GM19193 (cell line): Measurements from ENCODE around the gene RCVRN.

Source experiments
- POLR2A ChIP-seq: IDR thresholded peaks from 4 replicates; pipeline ENCODE4 v1.6.1; 2011; ENCODE audit not compliant: insufficient read depth, insufficient read length; ENCODE audit errors: extremely low read depth

RCVRN gene

GRCh38 chr17:9908649-9909042, 3.6 kb upstream of the RCVRN start:
- no peak for TF ChIP-seq POLR2A

GRCh38 chr17:9907883-9908648, 3.0 kb upstream of the RCVRN start:
- no peak for TF ChIP-seq POLR2A

GRCh38 chr17:9907131-9907530, 2.1 kb upstream of the RCVRN start:
- TF ChIP-seq POLR2A, result no peak

- TF ChIP-seq POLR2A, result no peak
These were observed 1.5 kb upstream of the RCVRN start for GRCh38 chr17:9906616-9907015.

- TF ChIP-seq POLR2A, result no peak
These were observed 831 bp upstream of the RCVRN start for GRCh38 chr17:9905902-9906301.

GRCh38 chr17:9904277-9905077, 594 bp downstream of the RCVRN start:
- no peak for TF ChIP-seq POLR2A

- no peak for TF ChIP-seq POLR2A
These were observed 3.0 kb downstream of the RCVRN start for GRCh38 chr17:9902120-9902519.

- TF ChIP-seq POLR2A, result no peak
These were observed 4.3 kb downstream of the RCVRN start for GRCh38 chr17:9900784-9901183.

- no peak for TF ChIP-seq POLR2A
These were observed 5.0 kb downstream of the RCVRN start for GRCh38 chr17:9900044-9900594.

- no peak for TF ChIP-seq POLR2A
These were observed 5.6 kb downstream of the RCVRN start for GRCh38 chr17:9899280-9900043.

GRCh38 chr17:9898812-9899211, 6.3 kb downstream of the RCVRN start:
- TF ChIP-seq POLR2A, result no peak

- TF ChIP-seq POLR2A, result no peak
These were observed 7.6 kb downstream of the RCVRN start for GRCh38 chr17:9897372-9897968.

- no peak for TF ChIP-seq POLR2A
These were observed 9.1 kb downstream of the RCVRN start for GRCh38 chr17:9895923-9896322.

GRCh38 chr17:9894231-9894630, 10.8 kb downstream of the RCVRN start:
- TF ChIP-seq POLR2A, result no peak
